Fibroblast of mammary gland (primary cell): Measurements from ENCODE around the gene MFSD2A.
"Not testable (repeated sequence)": the region's sequence is repeated elsewhere in the genome, so short reads cannot be mapped to it uniquely, and the experiment has no call there.

Source experiments
- DNase-seq: peaks from one replicate; pipeline ENCODE4 v3.0.0-alpha.2; 2010; ENCODE audit warnings: low read depth
- H3K4me3 ChIP-seq: 2 replicates; pipeline ENCODE4 v1.5.1; 2011; ENCODE audit warnings: low read depth, mild to moderate bottlenecking, low read length, moderate library complexity; ENCODE audit not compliant: control insufficient read depth
- TF ChIP-seq, protein P1 (sequence below): conservative IDR thresholded peaks from 2 replicates; pipeline ENCODE4 v1.5.1; 2011; ENCODE audit warnings: low read depth, low read length, inconsistent platforms; ENCODE audit not compliant: control insufficient read depth, insufficient read depth

The MFSD2A gene

GRCh38 chr1:39958403-39959200, 3.7 kb downstream of the MFSD2A start:
- H3K4me3 ChIP-seq, result no peak overlapping the region
- no peak for DNase-seq
- TF ChIP-seq, protein P1, sequence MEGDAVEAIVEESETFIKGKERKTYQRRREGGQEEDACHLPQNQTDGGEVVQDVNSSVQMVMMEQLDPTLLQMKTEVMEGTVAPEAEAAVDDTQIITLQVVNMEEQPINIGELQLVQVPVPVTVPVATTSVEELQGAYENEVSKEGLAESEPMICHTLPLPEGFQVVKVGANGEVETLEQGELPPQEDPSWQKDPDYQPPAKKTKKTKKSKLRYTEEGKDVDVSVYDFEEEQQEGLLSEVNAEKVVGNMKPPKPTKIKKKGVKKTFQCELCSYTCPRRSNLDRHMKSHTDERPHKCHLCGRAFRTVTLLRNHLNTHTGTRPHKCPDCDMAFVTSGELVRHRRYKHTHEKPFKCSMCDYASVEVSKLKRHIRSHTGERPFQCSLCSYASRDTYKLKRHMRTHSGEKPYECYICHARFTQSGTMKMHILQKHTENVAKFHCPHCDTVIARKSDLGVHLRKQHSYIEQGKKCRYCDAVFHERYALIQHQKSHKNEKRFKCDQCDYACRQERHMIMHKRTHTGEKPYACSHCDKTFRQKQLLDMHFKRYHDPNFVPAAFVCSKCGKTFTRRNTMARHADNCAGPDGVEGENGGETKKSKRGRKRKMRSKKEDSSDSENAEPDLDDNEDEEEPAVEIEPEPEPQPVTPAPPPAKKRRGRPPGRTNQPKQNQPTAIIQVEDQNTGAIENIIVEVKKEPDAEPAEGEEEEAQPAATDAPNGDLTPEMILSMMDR, result no peak

DNA sequence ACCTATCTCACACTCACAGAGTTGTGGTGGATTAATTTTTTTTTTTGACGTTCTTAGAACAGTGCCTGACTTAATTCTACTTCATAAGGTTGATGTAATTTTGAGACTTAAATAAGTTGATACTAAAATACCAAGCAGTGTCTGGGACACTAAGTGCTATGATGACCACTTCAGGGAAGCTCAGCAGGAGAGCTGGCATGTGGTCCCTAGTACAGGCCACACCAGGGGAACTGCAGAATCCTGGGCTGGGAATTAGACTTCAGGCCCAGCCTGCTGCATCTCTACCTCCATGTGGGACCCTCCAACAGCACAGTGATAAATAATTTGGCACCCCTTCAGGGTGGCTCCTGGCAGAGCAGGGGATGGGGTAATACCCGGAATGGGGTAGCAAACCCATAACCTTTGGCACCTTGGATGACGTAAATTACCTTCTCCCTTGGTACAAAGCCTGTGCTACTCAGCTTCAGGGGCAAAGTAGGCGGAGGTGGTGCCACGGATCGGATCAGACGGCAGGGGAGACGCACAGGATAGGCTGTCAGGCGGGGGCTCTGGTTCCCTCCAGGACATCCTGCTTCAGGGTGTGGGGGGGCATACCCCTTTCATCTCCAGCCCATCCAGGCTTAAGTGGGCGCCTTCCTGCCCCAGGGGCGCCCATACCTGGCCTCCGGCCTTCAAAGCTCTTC, 4.8 kb downstream of the MFSD2A start:
- H3K4me3 ChIP-seq, result no peak overlapping the region
- DNase-seq, result no peak
- TF ChIP-seq, protein P1, result no peak

DNA sequence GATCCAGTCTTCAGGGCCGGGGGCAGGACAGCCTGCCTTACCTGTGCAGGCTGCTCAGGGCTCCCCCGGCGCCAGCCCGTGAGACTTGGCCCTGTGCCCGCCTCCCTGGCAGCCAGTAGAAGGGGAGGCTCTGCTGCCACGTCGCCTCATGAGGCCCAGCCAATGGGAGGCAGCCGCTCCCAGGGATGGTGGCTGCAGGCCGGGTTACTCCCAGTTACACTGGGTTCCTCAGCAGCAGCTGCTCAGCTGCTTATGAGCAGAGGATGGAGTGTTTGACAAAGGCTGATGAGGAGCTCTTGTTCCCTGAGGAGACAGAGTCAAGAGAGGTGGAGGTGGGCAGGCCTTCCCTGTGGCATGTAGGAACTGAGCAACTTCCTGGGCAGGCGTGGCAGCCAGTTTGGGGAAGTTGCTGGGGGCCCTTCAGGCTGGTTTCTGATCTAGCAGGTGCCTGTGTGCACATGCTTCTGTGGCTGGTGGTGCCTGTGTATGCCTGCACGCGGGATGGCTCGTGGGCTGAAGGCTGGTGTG, 5.5 kb downstream of the MFSD2A start:
- no peak overlapping the region for H3K4me3 ChIP-seq
- TF ChIP-seq, protein P1, result no peak
- no peak for DNase-seq

GRCh38 chr1:39962450-39962825, 7.5 kb downstream of the MFSD2A start:
- TF ChIP-seq, protein P1, result no peak
- H3K4me3 ChIP-seq, result no peak overlapping the region

DNA sequence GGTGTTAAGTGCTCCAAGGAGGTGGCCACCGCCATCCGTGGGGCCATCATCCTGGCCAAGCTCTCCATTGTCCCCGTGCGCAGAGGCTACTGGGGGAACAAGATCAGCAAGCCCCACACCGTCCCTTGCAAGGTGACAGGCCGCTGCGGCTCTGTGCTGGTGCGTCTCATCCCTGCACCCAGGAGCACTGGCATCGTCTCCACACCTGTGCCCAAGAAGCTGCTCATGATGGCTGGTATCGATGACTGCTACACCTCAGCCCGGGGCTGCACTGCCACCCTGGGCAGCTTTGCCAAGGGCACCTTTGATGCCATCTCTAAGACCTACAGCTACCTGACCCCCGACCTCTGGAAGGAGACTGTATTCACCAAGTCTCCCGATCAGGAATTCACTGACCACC, 8.0 kb downstream of the MFSD2A start:
- H3K4me3 ChIP-seq, DNase-seq: not testable (repeated sequence)

More at GRCh38 chr1:39962450-39962825, 7.5 kb downstream of the MFSD2A start:
- no peak for DNase-seq

DNA sequence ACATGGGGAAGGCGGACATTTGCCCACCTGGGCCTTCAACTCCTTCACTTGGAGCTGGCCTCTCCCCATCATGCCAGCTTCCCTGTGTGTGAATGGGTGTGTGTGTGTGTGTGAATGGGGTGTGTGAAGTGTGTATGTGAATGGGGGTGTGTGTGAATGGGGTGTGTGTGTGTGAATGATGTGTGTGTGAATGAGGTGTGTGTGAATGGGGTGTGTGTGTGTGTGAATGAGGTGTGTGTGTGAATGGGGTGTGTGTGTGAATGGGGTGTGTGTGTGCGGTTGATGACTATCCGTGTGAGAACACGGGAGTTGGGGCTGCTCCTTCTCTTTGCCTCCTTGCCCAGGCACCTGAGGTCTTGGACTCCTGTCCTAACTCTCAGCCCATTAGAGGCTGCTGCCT, 9.6 kb downstream of the MFSD2A start:
- H3K4me3 ChIP-seq, result no peak overlapping the region
- TF ChIP-seq, protein P1, result no peak
- no peak for DNase-seq

DNA sequence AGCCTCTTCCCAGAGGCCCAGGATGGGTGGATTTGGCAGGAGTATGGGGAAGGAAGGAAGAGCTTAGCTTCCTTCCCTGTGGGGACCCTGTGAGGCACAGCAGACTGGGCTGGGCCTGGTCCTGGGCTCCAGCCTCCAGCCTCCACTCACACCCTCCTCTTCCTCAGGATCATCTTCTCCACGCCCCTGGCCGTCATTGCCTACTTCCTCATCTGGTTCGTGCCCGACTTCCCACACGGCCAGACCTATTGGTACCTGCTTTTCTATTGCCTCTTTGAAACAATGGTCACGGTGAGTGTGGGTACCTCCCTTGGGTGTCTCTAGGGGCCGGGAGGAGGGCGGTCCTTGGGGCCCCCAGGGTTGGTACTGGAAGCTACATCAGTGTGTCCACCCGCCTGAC, 10.1 kb downstream of the MFSD2A start:
- TF ChIP-seq, protein P1, result no peak
- no peak for DNase-seq
- H3K4me3 ChIP-seq, result no peak overlapping the region
